GM20000 (cell line): ENCODE results near the gene KRTAP9-9.
"Not testable (repeated sequence)": the region's sequence is repeated elsewhere in the genome, so short reads cannot be mapped to it uniquely, and the experiment has no call there.

Source experiments
- DNase-seq: peaks from one replicate; pipeline ENCODE4 v3.0.0; 2012; ENCODE audit warnings: low spot score
- TF ChIP-seq, protein P1 (sequence below): IDR thresholded peaks from 2 replicates; pipeline ENCODE4 v1.5.1; 2012; ENCODE audit warnings: mild to moderate bottlenecking, control low read depth; ENCODE audit errors: extremely low read depth, missing control alignments

KRTAP9-9 gene

DNA sequence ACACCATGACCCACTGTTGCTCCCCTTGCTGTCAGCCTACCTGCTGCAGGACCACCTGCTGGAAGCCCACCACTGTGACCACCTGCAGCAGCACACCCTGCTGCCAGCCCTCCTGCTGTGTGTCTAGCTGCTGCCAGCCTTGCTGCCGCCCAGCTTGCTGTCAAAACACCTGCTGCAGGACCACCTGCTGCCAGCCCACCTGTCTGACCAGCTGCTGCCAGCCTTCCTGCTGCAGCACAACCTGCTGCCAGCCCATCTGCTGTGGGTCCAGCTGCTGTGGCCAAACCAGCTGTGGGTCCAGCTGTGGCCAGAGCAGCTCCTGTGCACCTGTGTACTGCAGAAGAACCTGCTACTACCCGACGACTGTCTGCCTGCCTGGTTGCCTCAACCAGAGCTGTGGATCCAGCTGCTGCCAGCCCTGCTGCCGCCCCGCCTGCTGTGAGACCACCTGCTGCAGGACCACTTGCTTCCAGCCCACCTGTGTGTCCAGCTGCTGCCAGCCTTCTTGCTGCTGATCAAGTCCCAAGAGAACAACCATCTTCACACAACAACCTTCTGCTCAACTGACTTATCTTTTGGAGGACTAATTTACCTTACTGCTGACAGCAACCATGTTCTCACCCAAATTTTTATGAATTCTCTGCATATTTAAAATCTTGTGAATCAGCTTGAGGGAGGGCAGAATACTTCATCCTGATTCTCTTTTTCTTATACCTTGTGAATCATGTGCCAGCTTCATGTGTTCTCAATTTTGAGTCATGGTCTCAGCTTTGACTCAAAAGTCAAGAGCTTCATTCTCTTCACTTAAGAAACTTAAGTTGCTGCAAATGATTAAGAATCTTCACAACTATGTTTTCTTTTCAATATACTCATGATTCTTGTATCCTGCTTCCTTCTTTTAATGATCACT is at the start of gene KRTAP9-9:
Gene KRTAP9-9, plus strand, starts transcription at position 4 of the 910 bp plus-strand sequence.
- not testable (repeated sequence) for DNase-seq

DNA sequence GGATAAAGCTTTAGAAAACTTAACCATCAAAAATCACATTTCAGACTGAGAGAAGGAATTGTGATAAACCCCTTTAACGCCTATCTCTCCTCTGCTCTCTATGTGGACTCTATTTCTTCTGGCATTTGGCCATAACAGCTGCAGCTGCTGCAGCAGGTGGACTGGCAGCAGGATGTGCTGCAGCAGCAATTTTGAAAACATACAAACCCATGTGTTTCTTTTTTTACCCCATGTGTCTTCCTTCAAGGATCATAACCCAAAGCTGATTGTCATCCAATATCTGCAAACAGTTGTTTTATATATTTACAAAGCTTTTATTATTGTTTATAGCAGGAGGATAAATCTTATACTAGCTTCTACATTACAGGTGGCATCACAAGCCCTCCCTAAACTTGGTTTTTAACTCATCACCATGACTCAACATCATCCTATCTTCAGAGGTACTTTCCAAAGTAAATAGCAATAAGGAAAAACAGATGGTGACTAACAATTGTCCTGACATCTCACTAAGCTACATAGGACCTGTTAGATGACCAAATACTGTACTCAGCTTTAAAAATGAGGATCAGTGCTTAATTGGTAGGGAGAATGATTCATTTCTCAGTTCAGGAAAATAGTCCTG is 43.2 kb upstream of the KRTAP9-9 start:
- DNase-seq = no peak
- TF ChIP-seq, protein P1, sequence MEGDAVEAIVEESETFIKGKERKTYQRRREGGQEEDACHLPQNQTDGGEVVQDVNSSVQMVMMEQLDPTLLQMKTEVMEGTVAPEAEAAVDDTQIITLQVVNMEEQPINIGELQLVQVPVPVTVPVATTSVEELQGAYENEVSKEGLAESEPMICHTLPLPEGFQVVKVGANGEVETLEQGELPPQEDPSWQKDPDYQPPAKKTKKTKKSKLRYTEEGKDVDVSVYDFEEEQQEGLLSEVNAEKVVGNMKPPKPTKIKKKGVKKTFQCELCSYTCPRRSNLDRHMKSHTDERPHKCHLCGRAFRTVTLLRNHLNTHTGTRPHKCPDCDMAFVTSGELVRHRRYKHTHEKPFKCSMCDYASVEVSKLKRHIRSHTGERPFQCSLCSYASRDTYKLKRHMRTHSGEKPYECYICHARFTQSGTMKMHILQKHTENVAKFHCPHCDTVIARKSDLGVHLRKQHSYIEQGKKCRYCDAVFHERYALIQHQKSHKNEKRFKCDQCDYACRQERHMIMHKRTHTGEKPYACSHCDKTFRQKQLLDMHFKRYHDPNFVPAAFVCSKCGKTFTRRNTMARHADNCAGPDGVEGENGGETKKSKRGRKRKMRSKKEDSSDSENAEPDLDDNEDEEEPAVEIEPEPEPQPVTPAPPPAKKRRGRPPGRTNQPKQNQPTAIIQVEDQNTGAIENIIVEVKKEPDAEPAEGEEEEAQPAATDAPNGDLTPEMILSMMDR = no peak

DNA sequence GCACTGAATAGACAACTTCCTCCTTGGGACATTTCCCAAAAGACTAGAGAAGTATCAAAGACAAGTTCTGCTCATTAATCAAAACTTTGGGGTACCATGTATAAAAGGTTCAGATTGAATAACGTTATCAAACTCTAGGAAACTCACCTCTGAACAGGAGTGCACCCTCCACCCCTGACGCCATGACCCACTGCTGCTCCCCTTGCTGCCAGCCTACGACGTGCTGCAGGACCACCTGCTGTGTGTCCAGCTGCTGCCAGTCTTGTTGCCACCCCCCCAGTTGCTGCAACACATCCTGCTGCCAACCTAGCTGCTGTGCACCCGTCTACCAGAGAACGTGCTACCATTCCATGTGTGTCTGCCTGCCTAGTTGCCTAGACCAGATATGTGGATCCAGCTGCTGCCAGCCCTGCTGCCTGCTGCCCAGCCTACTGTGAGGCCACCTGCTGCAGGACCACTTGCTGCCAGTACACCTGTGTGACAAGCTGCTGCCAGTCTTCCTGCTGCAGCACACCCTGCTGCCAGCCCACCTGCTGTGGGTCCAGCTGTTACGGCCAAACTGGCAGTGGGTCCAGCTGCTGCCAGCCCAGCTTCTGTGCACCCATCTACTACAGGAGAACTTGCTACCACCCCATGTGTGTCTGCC is 42.5 kb upstream of the KRTAP9-9 start:
- TF ChIP-seq, protein P1 = no peak
- DNase-seq = no peak

DNA sequence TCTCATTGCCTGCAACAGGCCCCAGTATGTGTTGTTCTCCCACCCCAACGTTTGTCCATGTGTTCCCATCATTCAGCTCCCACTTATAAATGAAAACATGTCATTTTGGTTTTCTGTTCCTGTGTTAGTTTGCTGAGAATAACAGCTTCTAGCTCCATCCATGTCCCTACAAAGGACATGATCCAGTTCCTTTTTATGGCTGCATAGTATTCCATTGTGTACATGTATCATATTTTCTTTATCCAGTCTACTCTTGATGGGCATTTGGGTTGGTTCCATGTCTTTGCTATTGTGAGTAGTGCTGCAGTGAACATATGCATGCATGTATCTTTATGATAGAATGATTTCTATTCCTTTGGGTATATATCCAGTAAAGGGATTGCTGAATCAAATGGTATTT is 39.5 kb upstream of the KRTAP9-9 start:
- DNase-seq = no peak
- TF ChIP-seq, protein P1 = no peak

DNA sequence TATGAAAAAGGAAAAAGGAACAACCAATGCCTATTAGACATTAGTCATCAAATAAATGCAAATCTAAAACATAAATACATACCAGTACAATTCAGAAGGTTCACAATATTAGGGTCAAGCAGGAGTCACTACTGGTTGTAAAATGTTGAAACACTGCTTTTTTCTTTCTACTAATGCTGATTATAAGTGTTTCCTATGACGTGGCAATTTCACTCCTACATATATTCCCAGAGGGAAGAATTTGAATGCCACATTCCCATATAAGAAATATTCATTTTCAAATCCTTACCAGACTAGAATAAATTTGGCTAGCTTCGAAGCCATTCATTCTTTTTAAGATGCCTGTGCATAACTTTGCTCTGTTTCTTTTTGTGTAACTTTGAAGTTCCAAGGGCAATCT is 31.4 kb upstream of the KRTAP9-9 start:
- TF ChIP-seq, protein P1 = no peak
- no peak for DNase-seq

DNA sequence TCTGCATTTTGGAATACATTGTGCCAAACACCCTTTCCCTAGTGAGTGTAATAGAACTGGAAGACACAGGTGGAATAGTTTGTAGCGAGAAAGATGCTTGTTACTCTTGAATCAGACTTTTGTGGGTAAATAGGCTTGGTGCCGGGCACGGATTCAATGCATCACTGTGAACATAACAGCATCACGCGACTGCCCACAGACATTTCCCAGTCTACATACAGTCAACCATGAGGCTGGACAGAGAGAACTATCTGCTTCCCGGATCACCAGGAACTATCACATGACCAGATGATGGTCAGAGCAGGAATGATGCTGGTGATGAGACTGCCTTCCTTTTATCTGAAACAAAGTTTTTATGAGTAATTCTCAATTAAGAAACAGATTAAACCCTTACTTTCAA is 29.1 kb upstream of the KRTAP9-9 start:
- TF ChIP-seq, protein P1 = no peak
- DNase-seq = no peak

DNA sequence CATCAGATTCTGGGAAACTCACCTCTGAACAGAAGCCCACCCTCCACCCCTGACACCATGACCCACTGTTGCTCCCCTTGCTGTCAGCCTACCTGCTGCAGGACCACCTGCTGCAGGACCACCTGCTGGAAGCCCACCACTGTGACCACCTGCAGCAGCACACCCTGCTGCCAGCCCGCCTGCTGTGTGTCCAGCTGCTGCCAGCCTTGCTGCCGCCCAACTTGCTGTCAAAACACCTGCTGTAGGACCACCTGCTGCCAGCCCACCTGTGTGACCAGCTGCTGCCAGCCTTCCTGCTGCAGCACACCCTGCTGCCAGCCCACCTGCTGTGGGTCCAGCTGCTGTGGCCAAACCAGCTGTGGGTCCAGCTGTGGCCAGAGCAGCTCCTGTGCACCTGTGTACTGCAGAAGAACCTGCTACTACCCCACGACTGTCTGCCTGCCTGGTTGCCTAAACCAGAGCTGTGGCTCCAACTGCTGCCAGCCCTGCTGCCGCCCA is 28.5 kb upstream of the KRTAP9-9 start, which contains the start of gene KRTAP9-2:
Gene KRTAP9-2, plus strand, starts transcription at position 51 of the 498 bp plus-strand sequence. Its CDS starts 7 bp downstream, at position 58.
- not testable (repeated sequence) for DNase-seq

DNA sequence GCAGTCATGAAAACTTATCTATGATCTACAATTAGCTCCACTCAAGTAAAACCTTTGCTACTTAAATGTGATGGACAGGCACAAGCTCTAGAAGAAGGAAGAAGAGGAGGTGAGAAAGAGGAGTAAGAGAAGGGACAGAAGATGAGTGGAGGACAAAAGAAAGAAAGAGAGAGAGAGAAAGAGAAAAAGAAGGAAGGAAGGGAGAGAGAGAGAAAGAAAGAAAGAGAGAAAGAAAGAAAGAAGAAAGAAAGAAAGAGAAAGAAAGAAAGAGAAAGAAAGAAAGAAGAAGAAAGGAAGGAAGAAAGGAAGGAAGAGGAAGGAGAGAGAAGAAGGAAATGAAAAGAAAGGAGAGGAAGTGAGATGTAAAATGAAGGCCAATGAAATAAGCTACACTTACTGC is 25.1 kb upstream of the KRTAP9-9 start:
- no peak for DNase-seq
- TF ChIP-seq, protein P1 = no peak
